PFSK-1 (cell line): Measurements from ENCODE around the gene TMEM185B.

Experiments used
- FOXP2 ChIP-seq: optimal IDR thresholded peaks from 2 replicates; pipeline ENCODE3; 2011; ENCODE audit warnings: borderline replicate concordance, control low read depth, inconsistent platforms; ENCODE audit not compliant: insufficient read depth; ENCODE audit errors: extremely low read length, extremely low read depth
- POLR2AphosphoS5 ChIP-seq: IDR thresholded peaks from 2 replicates; pipeline ENCODE4 v1.6.1; 2012; ENCODE audit warnings: low read depth, mild to moderate bottlenecking, control low read depth, low read length, moderate library complexity
- REST ChIP-seq, 2 experiments: IDR thresholded peaks; 2 replicates each; pipeline versions ENCODE4 v1.6.1 to v1.8.0; 2011 to 2012; ENCODE audit warnings: low read depth in 2 of 2, low read length in 2 of 2, control low read depth in 1 of 2, inconsistent platforms in 1 of 2, mild to moderate bottlenecking in 1 of 2, moderate library complexity in 1 of 2; ENCODE audit not compliant: insufficient read depth in 1 of 2
- SIN3A ChIP-seq: IDR thresholded peaks from 2 replicates; pipeline ENCODE4 v1.6.1; 2012; ENCODE audit warnings: mild to moderate bottlenecking, low read length, moderate library complexity, borderline replicate concordance; ENCODE audit not compliant: insufficient read depth
- TAF1 ChIP-seq: IDR thresholded peaks from 2 replicates; pipeline ENCODE4 v1.6.1; 2012; ENCODE audit warnings: low read length, control low read depth, borderline replicate concordance; ENCODE audit not compliant: insufficient read depth

Gene TMEM185B

GRCh38 chr2:120221616-120222015, 1.6 kb downstream of the TMEM185B start:
- TF ChIP-seq POLR2AphosphoS5 (no peak), REST (IDR thresholded peaks at IDR 0.05; ENCODE audit: insufficient read depth in 1 of 2, low read depth in 2 of 2, low read length in 2 of 2) (no peak), SIN3A (no peak), TAF1 (no peak), FOXP2 (no peak)

- TF ChIP-seq TAF1, result no peak
- no peak for TF ChIP-seq FOXP2
- TF ChIP-seq REST (IDR thresholded peaks at IDR 0.05; ENCODE audit: insufficient read depth in 1 of 2, low read depth in 2 of 2, low read length in 2 of 2), result no peak
- no peak for TF ChIP-seq POLR2AphosphoS5
These were observed 2.4 kb downstream of the TMEM185B start for GRCh38 chr2:120220756-120221155.

- no peak for TF ChIP-seq TAF1
These were observed 3.4 kb downstream of the TMEM185B start for GRCh38 chr2:120219766-120220165.

- TF ChIP-seq SIN3A, result no peak
- TF ChIP-seq POLR2AphosphoS5, result no peak
- no peak for TF ChIP-seq REST (IDR thresholded peaks at IDR 0.05; ENCODE audit: insufficient read depth in 1 of 2, low read depth in 2 of 2, low read length in 2 of 2)
- no peak for TF ChIP-seq TAF1
- no peak for TF ChIP-seq FOXP2
These were observed 3.9 kb downstream of the TMEM185B start for GRCh38 chr2:120219291-120219690.

- TF ChIP-seq FOXP2, result no peak
- no peak for TF ChIP-seq REST (IDR thresholded peaks at IDR 0.05; ENCODE audit: insufficient read depth in 1 of 2, low read depth in 2 of 2, low read length in 2 of 2)
- TF ChIP-seq SIN3A, result no peak
These were observed 5.0 kb downstream of the TMEM185B start for GRCh38 chr2:120218181-120218580.
